Measurements from ENCODE around the gene MYCBPAP.

The MYCBPAP gene

GRCh38 chr17:50527155-50527762 lies 19.0 kb downstream of the MYCBPAP start:
- Histone ChIP-seq H3K27ac (ENCODE audit: low read length) (no peak overlapping the region), H3K27me3 (ENCODE audit: control insufficient read depth, insufficient read depth, low read length) (peaks cover 10% of the 10 kb centered on the region), H3K4me3 (ENCODE audit: low read length) (no peak overlapping the region), H3K9ac (ENCODE audit: low read length) (no peak overlapping the region), H3K4me1 (ENCODE audit: control insufficient read depth, low read depth, low read length) (no peaks in the 10 kb centered on the region), H3K9me3 (ENCODE audit: control insufficient read depth, low read depth, low read length) (no peaks in the 10 kb centered on the region), H3K36me3 (ENCODE audit: control insufficient read depth, low read depth, low read length) (no peaks in the 10 kb centered on the region)

DNA sequence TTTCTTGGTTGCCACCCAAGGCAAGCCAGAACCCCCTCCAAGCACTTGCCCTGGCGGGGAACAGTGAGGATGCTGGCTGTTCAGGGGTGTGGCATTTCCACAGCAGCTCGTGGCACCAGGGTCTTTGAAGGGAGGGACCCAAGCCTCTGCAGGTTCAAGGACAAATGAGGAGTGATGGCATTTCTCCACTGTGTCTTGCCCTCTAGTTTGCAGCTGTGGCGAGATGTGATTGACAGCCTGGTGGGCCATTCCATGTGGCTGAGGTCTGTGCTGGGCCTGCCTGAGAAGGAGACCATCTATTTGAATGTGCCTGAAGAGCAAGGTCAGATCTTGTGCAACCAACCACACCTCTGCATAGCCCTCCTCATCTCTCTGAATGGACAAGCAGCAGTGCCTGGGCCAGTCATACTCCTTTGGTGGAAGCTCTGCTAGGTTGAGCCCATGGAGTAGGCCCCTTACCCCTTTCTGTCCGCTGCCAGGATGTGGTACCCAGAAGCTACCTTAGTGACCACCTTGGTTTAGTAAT lies 19.8 kb downstream of the MYCBPAP start:
- H3K9ac ChIP-seq (ENCODE audit: low read length): no peak overlapping the region

GRCh38 chr17:50529849-50530248 lies 21.6 kb downstream of the MYCBPAP start:
- Histone ChIP-seq H3K4me1 (ENCODE audit: control insufficient read depth, low read depth, low read length) (peaks cover 2% of the 10 kb centered on the region), H3K9ac (ENCODE audit: low read length) (no peak overlapping the region), H3K36me3 (ENCODE audit: control insufficient read depth, low read depth, low read length) (no peaks in the 10 kb centered on the region), H3K27ac (ENCODE audit: low read length) (no peak overlapping the region), H3K4me3 (ENCODE audit: low read length) (no peak overlapping the region), H3K9me3 (ENCODE audit: control insufficient read depth, low read depth, low read length) (no peaks in the 10 kb centered on the region), H3K27me3 (ENCODE audit: control insufficient read depth, insufficient read depth, low read length) (peaks cover 36% of the 10 kb centered on the region)

More for the DNA sequence above, 19.8 kb downstream of the MYCBPAP start:
- Histone ChIP-seq H3K9me3 (ENCODE audit: control insufficient read depth, low read depth, low read length) (no peaks in the 10 kb centered on the region), H3K4me1 (ENCODE audit: control insufficient read depth, low read depth, low read length) (no peaks in the 10 kb centered on the region), H3K27ac (ENCODE audit: low read length) (no peak overlapping the region), H3K36me3 (ENCODE audit: control insufficient read depth, low read depth, low read length) (no peaks in the 10 kb centered on the region), H3K4me3 (ENCODE audit: low read length) (no peak overlapping the region), H3K27me3 (ENCODE audit: control insufficient read depth, insufficient read depth, low read length) (peaks cover 18% of the 10 kb centered on the region)

- Histone ChIP-seq H3K9me3 (ENCODE audit: control insufficient read depth, low read depth, low read length) (no peaks in the 10 kb centered on the region), H3K4me1 (ENCODE audit: control insufficient read depth, low read depth, low read length) (peaks cover 2% of the 10 kb centered on the region), H3K4me3 (ENCODE audit: low read length) (no peak overlapping the region), H3K9ac (ENCODE audit: low read length) (no peak overlapping the region), H3K36me3 (ENCODE audit: control insufficient read depth, low read depth, low read length) (no peaks in the 10 kb centered on the region), H3K27me3 (ENCODE audit: control insufficient read depth, insufficient read depth, low read length) (peaks cover 36% of the 10 kb centered on the region), H3K27ac (ENCODE audit: low read length) (no peak overlapping the region)
Observed at GRCh38 chr17:50531428-50532025, 23.3 kb downstream of the MYCBPAP start.

DNA sequence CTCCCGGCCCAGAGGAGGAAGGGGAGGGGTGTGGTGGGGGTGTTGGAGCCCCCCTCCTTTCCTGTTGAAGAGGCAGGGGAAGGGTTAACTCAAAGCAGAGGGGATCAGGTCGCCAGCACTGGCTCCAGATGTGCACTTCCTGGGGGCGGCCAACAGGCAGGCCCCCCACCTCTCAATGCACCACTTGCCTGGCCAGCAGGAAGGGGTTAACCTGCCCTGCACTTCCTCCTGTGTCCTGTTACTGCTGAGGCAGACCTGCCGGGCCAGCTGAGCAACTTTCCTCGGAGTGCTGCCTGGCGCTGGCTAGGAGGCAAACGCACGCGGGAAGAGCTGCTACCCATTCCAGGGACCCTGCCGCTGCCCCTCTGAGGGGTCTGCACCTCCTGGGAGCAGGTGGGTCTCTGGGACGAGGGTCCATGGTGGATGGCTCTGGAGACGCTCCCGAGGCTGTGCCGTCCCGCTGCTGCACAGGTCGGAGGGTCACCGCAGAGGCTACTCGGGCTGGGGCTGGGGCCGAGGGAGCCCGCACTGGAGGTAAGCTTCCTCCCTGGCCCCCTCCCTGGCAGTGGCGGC lies 24.3 kb downstream of the MYCBPAP start, which contains the start of gene EPN3:
Gene EPN3 (plus strand): TSS at position 284 of the 573 bp plus-strand sequence. CDS start 3,822 bp downstream, outside the sequence.
- no peaks in the 10 kb centered on the region for H3K36me3 ChIP-seq (ENCODE audit: control insufficient read depth, low read depth, low read length)
- no peak within 1 kb of the TSS for H3K27ac ChIP-seq (ENCODE audit: low read length)
- no peak within 1 kb of the TSS for H3K9ac ChIP-seq (ENCODE audit: low read length)
- peaks cover 36% of the 10 kb centered on the region for H3K27me3 ChIP-seq (ENCODE audit: control insufficient read depth, insufficient read depth, low read length)
- no peaks in the 10 kb centered on the region for H3K9me3 ChIP-seq (ENCODE audit: control insufficient read depth, low read depth, low read length)
- peaks cover 2% of the 10 kb centered on the region for H3K4me1 ChIP-seq (ENCODE audit: control insufficient read depth, low read depth, low read length)
- peak within 1 kb of the TSS; percentile 58 for H3K4me3 ChIP-seq (ENCODE audit: low read length)

GRCh38 chr17:50533185-50533584 lies 24.9 kb downstream of the MYCBPAP start:
- Histone ChIP-seq H3K4me3 (ENCODE audit: low read length) (peak overlapping the region; percentile 58), H3K9ac (ENCODE audit: low read length) (no peak overlapping the region)

GRCh38 chr17:50533720-50534148 lies 25.5 kb downstream of the MYCBPAP start:
- Histone ChIP-seq H3K27me3 (ENCODE audit: control insufficient read depth, insufficient read depth, low read length) (peaks cover 36% of the 10 kb centered on the region), H3K36me3 (ENCODE audit: control insufficient read depth, low read depth, low read length) (no peaks in the 10 kb centered on the region), H3K9me3 (ENCODE audit: control insufficient read depth, low read depth, low read length) (no peaks in the 10 kb centered on the region), H3K4me1 (ENCODE audit: control insufficient read depth, low read depth, low read length) (peaks cover 2% of the 10 kb centered on the region), H3K4me3 (ENCODE audit: low read length) (peak overlapping the region; percentile 58), H3K9ac (ENCODE audit: low read length) (no peak overlapping the region), H3K27ac (ENCODE audit: low read length) (no peak overlapping the region)

More at GRCh38 chr17:50533185-50533584, 24.9 kb downstream of the MYCBPAP start:
- Histone ChIP-seq H3K4me1 (ENCODE audit: control insufficient read depth, low read depth, low read length) (peaks cover 2% of the 10 kb centered on the region), H3K36me3 (ENCODE audit: control insufficient read depth, low read depth, low read length) (no peaks in the 10 kb centered on the region), H3K9me3 (ENCODE audit: control insufficient read depth, low read depth, low read length) (no peaks in the 10 kb centered on the region), H3K27ac (ENCODE audit: low read length) (no peak overlapping the region), H3K27me3 (ENCODE audit: control insufficient read depth, insufficient read depth, low read length) (peaks cover 36% of the 10 kb centered on the region)

- Histone ChIP-seq H3K36me3 (ENCODE audit: control insufficient read depth, low read depth, low read length) (no peaks in the 10 kb centered on the region), H3K9ac (ENCODE audit: low read length) (no peak overlapping the region), H3K27me3 (ENCODE audit: control insufficient read depth, insufficient read depth, low read length) (peaks cover 36% of the 10 kb centered on the region), H3K4me1 (ENCODE audit: control insufficient read depth, low read depth, low read length) (peaks cover 2% of the 10 kb centered on the region), H3K27ac (ENCODE audit: low read length) (no peak overlapping the region), H3K4me3 (ENCODE audit: low read length) (peak overlapping the region; percentile 58), H3K9me3 (ENCODE audit: control insufficient read depth, low read depth, low read length) (no peaks in the 10 kb centered on the region)
Observed at GRCh38 chr17:50534222-50534978, 26.2 kb downstream of the MYCBPAP start.

DNA sequence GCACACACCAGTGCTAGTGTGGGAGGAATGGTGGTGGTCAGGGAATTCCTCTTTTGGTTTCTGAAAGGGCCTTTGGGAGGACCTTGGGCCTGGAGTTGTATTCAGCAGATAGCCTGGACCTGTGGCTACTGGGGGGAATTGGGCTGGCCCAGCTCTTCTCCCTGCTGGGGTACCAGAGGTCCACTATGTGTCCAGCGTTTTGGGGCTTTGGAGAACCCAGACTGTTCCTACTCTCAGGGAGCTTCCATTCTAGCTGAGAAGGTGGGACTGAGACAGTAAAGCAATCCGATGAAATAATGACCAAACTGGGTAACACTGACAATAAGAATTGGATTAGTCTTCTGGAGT lies 26.7 kb downstream of the MYCBPAP start:
- Histone ChIP-seq H3K4me3 (ENCODE audit: low read length) (no peak overlapping the region), H3K27ac (ENCODE audit: low read length) (no peak overlapping the region), H3K9me3 (ENCODE audit: control insufficient read depth, low read depth, low read length) (no peaks in the 10 kb centered on the region), H3K4me1 (ENCODE audit: control insufficient read depth, low read depth, low read length) (peaks cover 2% of the 10 kb centered on the region), H3K36me3 (ENCODE audit: control insufficient read depth, low read depth, low read length) (no peaks in the 10 kb centered on the region), H3K27me3 (ENCODE audit: control insufficient read depth, insufficient read depth, low read length) (peaks cover 36% of the 10 kb centered on the region), H3K9ac (ENCODE audit: low read length) (no peak overlapping the region)

DNA sequence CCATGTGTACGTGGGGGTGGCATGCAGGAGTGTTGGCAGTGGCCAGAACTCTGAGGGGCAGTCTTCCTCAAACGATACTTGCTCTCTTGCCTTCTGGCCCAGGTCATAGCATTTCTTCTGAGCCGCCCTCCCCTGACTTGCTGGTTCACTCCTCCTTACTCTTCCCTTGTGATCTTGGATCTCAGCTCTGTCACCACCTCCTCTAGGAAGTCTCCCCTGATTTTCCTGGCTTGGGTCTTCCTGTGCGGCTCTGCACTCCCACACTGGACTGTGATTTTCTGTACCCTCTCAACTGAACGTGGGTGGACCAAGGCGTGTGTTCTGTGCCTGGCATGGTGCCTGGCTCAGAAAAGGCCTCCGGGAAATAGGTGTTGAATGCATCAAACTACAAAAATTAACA lies 27.2 kb downstream of the MYCBPAP start:
- H3K9me3 ChIP-seq (ENCODE audit: control insufficient read depth, low read depth, low read length): no peaks in the 10 kb centered on the region
- H3K4me3 ChIP-seq (ENCODE audit: low read length): no peak overlapping the region
- no peak overlapping the region for H3K9ac ChIP-seq (ENCODE audit: low read length)
- peaks cover 36% of the 10 kb centered on the region for H3K27me3 ChIP-seq (ENCODE audit: control insufficient read depth, insufficient read depth, low read length)
- H3K36me3 ChIP-seq (ENCODE audit: control insufficient read depth, low read depth, low read length): no peaks in the 10 kb centered on the region
- no peak overlapping the region for H3K27ac ChIP-seq (ENCODE audit: low read length)
- peaks cover 2% of the 10 kb centered on the region for H3K4me1 ChIP-seq (ENCODE audit: control insufficient read depth, low read depth, low read length)
